ENCODE measurements around the gene EMID1.

The EMID1 gene

DNA sequence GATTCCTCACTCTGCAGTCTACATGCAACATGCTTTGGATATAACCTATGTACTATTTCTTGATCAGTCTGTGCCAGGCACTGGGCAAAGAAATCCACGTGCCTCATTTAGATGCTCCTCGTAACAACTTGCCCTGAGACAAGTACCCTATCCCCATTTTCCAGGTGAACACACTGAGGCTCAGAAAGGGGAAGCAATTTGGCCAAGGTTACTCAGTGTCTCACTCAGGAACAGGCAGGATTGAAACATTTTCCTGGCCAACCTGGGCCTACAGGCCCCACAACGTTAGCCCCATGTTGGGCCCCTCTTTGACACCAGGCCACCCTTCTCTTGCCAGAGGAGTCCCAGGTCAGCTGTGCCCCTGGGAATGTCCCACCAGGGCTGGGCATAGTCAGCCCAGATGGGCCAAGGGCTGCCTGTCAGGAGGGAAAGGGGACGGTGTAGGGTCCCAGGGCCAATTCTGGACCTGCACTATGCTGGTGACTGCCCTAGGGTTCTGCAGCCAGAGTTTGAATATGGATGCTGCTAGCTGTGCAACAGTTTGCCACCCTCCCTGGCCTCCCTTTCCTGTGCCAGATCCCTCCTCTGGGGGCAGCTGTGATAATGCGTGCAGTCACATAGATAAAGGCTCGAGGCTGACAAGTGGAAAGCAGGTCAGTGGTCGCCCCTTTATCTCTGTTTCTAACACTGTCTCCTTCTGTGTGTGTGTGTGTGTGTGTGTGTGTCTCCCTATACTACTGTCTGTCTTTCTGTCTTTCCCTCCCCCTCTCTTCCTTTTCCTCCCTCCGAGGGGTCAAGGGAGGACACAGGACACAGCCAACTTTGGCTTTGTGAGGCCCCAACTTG, 10.4 kb upstream of the EMID1 start:
- DNase-seq (ENCODE audit: low read depth, low spot score): no peak

DNA sequence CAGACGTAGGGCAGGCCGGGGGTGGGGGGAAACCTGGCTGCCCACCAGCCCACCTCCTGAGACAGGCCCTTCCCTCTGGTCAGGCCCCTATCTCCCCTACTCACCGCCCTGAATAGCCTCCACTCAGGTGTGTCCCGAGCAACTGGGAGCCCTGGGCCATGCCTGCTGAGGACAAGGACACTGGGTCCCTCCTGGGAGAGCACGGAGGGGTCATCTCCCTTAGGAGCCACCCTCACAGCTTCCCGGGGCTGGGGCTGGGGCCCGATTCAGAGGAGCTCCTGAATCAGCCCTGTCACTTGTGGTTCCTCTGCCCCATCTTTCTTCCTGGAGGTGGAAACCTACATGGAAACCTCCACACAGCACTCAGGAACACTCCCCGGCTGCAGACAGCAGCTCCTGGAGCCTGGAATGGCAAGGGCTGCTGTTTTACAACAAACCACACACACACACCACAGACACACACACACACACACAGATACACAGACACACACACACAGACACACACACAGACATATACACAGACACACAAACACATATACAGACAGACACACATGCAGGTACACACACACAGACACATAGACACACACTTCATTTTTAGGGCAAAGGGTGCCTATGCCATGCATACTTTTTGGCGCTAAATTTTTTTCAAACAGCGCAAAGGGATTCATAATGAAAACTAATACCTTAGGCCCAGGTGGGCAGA, 9.6 kb upstream of the EMID1 start:
- no peak for DNase-seq (ENCODE audit: low read depth, low spot score)

DNA sequence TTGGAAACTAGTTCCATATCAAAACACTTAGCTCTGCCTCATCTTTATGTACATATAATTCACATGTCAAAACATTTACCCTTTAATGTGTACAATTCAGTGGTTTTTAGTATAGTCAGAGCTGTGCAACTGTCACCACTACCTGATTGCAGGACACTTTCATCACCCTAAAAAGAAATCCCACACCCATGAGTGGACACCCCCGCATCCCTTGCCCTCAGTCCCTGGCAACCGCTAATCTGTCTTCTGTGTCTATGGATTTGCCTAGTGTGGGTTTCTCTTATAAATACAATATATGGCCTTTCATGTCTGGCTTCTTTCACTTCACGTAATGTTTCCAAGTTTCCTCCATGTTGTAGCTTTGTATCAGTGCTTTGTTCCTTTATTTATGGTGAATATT, 8.6 kb upstream of the EMID1 start:
- no peak for DNase-seq (ENCODE audit: low read depth, low spot score)

DNA sequence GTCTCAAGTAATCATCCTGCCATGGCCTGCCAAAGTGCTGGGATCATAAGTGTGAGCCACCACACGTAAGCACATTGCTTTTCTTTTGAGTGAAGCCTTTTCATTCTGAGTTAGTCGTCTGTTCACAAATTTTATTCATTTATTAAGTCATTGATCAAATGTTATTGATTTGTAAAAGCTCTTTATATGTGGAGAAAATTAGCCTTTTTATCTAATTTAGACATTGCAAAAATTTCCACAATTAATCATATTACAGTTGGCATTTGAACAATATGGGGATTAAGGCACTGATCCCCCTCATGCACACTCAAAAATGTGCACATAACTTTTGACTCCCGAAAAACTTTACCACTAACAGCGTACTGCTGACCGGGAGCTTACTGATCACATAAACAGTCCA, 7.5 kb upstream of the EMID1 start:
- DNase-seq (ENCODE audit: low read depth, low spot score): no peak

DNA sequence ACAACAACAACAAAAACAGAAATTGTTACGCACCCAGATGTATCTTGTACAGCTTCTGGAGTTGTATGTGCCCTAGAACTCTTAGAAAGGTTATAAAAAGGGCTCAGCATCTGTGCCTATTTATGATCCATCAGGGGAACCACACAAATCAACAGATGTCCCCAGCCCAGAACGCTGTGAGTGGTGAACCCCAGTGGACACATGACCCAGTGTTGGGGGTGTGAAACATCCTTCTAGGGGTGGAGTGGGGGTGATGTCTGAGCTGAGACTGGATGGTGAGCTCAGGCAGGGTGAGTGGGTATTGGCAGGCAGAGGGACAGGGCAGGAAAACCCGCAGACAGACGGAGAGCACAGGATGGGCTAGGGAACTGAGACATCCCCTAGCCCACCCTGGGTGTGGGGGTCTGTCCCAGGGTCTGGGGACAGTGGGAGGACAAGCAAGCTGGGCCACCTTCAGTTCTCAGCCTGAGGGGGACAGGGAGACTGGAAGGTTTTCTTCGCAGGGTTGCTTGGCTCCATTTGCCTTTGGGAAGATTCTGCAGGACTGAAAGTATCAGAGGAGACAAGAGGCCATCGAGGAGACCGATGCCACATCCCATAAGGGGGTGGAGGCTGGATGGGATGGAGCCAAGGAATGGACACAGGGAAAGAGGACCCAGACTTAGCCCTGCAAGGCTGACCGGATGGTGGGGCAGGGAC, 5.8 kb upstream of the EMID1 start:
- DNase-seq (ENCODE audit: low read depth, low spot score): no peak

DNA sequence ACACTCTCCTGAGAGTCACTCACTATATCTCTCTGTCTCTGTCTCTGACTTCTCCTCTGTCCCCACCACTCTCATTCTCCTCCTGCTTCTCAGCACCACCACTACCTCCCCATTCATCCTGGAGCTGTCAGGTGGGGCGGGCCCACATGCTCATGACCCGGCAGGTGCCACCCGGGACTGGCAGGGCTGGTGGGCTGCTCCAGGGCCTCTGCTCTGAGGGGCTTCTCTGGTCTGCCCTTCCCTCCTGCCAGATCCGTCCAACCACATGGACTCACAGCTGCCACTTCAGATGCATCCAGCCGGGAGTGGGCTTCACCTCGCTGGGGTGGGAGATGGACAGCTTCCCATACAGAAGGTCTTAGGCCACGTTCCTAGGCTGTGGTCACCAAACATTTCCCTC, 4.8 kb upstream of the EMID1 start:
- no peak for DNase-seq (ENCODE audit: low read depth, low spot score)

DNA sequence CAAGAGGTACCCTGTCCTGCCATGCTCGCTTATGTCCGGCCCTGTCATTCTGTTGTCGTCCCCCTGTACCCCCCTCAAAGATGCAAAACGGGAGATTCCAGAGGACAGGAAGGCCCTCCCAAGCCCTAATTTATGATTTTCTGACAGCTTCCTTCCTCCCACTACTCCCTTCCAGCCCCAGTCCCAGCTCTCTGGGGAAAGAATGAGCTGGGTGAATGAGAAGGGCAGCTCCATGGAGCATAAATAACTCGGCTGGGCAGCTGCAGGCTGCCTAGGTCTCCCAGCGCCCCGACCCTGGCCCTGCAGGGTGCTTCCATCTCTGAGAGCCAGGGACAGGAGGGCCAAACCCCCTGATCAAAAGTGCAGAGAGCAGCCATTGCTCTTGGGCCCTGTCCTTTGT, 3.9 kb upstream of the EMID1 start:
- DNase-seq (ENCODE audit: low read depth, low spot score): no peak

DNA sequence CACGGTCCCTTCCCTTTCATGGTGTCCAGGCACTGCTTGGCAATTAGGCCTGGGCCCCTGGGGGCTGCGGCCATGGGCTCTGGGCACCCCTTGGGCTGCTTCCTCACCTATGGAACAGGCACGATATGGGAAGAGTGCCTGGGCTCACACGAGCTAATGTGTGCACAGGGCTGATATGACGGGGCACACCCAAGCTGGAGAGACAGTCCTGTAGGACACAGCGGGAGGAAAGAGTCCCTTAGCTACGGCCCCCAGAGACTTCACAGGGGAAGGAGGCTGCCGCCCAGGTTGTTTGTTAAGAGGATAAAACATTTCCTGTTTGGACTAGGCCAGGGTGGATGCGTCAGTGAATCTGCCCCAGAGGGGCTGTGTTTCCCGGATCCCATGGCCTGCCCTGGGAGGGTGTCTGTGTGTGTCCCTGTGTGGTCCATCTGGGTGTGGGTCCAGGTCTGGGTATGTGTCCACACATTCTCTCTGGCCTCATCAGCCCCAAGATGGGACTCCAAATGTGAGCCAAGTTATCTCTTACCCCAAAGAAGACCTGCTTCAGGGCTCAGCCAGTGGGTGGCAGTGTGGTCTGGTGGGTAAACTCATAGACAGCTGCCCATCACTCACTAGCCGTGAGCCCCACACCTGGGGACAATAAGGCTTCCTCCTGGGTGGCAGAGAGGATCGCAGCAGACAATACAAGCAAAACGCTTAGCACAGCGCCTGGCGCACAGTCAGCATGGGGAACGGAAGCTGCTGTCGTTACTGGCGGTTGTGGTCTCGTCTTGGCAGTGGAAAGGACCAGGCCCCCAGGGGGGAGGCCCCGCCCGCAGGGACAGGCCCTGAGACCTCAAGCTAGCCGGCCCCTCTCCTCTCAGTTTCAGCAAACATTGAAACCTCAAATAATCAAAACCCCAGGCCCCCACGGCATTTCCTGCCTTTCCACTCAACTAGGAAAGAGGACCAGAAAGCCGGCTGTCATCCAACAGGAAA, 3.2 kb upstream of the EMID1 start:
- DNase-seq (ENCODE audit: low read depth, low spot score): peak; percentile 11

DNA sequence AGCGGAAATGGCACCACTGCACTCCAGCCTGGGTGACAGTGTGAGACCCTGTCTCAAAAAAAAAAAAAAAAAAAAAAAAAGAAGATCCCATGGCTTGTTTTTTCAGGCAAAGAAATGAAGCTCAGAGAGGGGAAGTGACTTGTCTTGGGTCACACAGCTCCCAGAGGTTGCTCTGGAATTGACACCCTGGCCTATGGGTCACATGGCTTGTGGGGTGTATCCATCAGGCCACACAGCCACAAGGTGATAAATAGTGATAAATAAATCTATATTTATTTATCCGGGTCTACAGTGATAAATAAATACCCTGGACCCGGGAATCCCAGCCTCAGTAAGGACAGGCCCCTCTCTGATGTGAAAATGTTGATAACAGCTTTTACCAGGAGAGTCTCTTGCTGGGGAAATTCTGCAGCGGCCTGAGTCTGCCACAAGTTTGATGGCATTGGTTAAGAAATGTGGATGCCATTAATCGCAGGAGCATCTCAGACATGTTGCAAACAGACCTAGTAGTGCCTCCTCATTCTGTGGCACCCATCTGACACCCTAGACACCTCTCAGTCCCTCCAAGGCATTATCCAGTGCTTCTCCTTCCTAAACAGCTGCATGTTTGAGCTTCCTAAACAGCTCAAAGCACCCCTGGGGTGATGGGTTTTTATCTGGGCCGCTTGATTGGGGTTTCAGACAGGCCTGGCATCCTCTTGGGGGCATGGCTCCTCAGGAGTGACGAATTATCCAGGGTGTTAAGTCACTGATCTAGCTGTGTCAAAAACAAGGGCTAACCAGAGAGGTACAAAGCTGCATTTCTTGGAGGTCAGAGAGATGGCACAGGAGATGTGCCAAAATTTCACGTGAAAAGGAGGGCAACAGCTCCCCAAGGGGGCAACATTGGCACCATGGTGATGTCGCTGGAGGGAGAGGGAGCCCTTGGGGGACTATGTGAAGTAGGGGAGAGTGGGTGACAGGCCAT, 1.9 kb upstream of the EMID1 start:
- DNase-seq (ENCODE audit: low read depth, low spot score): no peak

DNA sequence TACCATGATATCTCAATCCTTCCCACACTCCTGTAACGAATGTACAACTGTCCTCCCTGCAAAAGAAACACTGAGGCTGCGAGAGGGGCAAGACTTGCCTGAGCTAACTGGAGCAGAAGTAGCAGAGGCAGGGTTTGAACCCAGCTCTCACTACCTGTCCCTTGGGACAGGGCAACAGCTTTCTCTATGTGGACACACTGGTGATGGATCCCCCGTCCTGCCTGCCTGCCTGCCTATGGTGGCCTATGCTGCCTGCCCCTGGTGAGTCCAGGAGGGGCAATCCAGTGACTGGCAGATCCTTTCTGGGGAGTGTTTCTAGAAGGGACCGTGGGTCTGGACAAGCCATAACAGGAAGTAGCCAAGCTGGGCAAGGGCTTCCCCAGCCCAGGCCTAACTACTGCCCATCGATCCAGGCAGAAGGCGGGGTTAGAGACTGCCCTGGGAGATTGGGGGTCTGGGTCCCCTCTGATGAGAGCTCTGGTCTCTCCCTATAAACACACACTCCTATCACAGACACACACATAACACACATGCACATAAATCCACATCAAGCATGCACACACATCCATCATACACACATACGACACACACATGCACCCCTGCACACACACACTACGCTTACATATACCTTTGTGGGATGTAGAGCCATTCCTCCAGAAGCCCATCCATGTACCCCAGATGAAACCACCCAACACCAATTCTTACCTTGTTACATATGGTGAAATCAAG, 1.1 kb upstream of the EMID1 start:
- DNase-seq (ENCODE audit: low read depth, low spot score): no peak

- DNase-seq (ENCODE audit: low read depth, low spot score): no peak
These were observed 473 bp upstream of the EMID1 start for GRCh38 chr22:29205252-29205593.

- DNase-seq (ENCODE audit: low read depth, low spot score): no peak
These were observed 911 bp downstream of the EMID1 start for GRCh38 chr22:29206372-29207242.

- DNase-seq (ENCODE audit: low read depth, low spot score): no peak
These were observed 1.5 kb downstream of the EMID1 start for GRCh38 chr22:29207243-29207550.

- no peak for DNase-seq (ENCODE audit: low read depth, low spot score)
These were observed 2.1 kb downstream of the EMID1 start for GRCh38 chr22:29207562-29208501.

GRCh38 chr22:29208502-29208862, 2.8 kb downstream of the EMID1 start:
- DNase-seq (ENCODE audit: low read depth, low spot score): no peak

DNA sequence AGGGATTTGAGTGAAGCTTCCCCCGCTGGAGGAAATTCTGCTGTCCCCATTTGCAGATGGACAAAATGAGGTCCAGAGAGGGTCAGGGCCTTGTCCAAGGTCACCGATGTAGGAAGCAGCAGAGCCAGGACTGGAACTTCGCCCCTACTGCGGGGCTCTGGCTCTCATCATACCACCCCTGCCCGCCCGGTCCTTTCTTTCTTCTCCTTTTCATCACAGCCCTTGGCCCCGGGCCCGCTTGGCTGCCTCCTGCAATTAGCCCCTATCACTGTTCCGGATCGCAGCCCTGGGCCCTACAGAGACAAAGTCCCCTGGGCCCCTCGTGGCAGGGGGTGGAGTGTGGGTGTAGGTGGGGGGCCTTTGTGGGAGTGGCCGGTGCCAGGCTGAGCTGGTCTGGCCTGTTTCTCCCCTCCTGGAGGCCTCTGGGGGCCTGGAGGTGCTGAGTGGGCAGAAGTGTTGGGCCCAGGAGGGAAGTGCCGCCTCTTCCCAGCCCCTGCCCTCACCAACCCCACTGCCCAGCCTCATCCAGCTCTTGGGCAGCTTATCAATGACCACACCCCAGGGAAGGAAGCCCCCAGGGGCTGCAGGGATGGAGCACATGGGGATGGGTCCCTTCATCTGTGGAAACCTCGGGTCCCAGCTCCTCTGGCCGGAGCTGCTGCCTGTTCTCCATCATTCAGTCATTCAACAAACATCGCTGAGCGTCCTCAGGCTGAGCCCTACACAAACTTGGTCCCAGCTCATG, 3.4 kb downstream of the EMID1 start:
- no peak for DNase-seq (ENCODE audit: low read depth, low spot score)

- DNase-seq (ENCODE audit: low read depth, low spot score): no peak
These were observed 3.9 kb downstream of the EMID1 start for GRCh38 chr22:29209624-29209929.
